SK-N-SH (cell line): Measurements from ENCODE around the gene PRL. TPM values are rescaled to one million over a fixed set of nuclear protein-coding genes. Genes with fewer than 3 reads are reported as not detected.
A peak's percentile ranks its signal among the peaks of the same experiment; 100 is the strongest.

Source experiments
- CTCF ChIA-PET: fragments of 300-600, 350-600 bp; formaldehyde crosslinking; extraction: SDS; loops from one replicate; lab custom pipeline; 2021; lab: Yijun Ruan, JAX
- POLR2A ChIA-PET: fragments of 350-600 bp; sonication (Branson Sonifier 250); formaldehyde crosslinking; extraction: SDS; loops from one replicate; lab custom pipeline; 2020; ENCODE audit warnings: antibody characterized with exemption, inconsistent platforms; lab: Yijun Ruan, JAX
- DNase-seq: peaks from one replicate; pipeline ENCODE4 v3.0.0; 2012
- H2AFZ ChIP-seq: fragments of 200-600 bp; sonication (generic); 2 replicates; pipeline ENCODE4 v1.8.1; 2016; ENCODE audit warnings: antibody characterized with exemption, mild to moderate bottlenecking, low read depth
- H3F3A ChIP-seq: fragments of 200-600 bp; sonication (generic); replicated peaks from 2 replicates; pipeline ENCODE3; 2016; ENCODE audit warnings: antibody characterized with exemption, mild to moderate bottlenecking; ENCODE audit not compliant: insufficient read depth
- H3K27ac ChIP-seq, 2 experiments: fragments of 200-500 bp in 1 of 2; fragments of 200-600 bp in 1 of 2; sonication (Bioruptor generic) in 1 of 2; sonication (generic), shearing (Covaris generic) in 1 of 2; 2 replicates each; pipeline versions ENCODE4 v1.5.1 to v1.6.1; 2014 to 2016; ENCODE audit warnings: low read depth in 2 of 2, inconsistent platforms in 1 of 2, low read length in 1 of 2, mild to moderate bottlenecking in 1 of 2, mixed read lengths in 1 of 2
- H3K27me3 ChIP-seq: fragments of 200-600 bp; sonication (generic), shearing (Covaris generic); 2 replicates; pipeline ENCODE4 v1.6.1; 2016; ENCODE audit warnings: mixed run types; ENCODE audit not compliant: insufficient read depth
- H3K36me3 ChIP-seq, 2 experiments: fragments of 200-500 bp in 1 of 2; fragments of 200-600 bp in 1 of 2; sonication (Bioruptor generic) in 1 of 2; sonication (generic) in 1 of 2; replicated peaks in 1 of 2; 2 replicates each; pipeline versions ENCODE3 to v1.5.1; 2014 to 2016; ENCODE audit warnings: low read length in 1 of 2, mild to moderate bottlenecking in 1 of 2; ENCODE audit not compliant: insufficient read depth in 2 of 2, control insufficient read depth in 1 of 2
- H3K4me1 ChIP-seq, 2 experiments: fragments of 200-500 bp in 1 of 2; fragments of 200-600 bp in 1 of 2; sonication (Bioruptor generic) in 1 of 2; sonication (generic), shearing (Covaris generic) in 1 of 2; 2 replicates each; pipeline versions ENCODE4 v1.5.1 to v1.6.1; 2014 to 2016; ENCODE audit warnings: low read depth in 1 of 2, low read length in 1 of 2, mixed run types in 1 of 2; ENCODE audit not compliant: insufficient read depth in 2 of 2, control insufficient read depth in 1 of 2
- H3K4me2 ChIP-seq: fragments of 200-600 bp; sonication (generic), shearing (Covaris generic); 2 replicates; pipeline ENCODE4 v1.6.1; 2017; ENCODE audit warnings: mixed run types
- H3K4me3 ChIP-seq, 2 experiments: fragments of 200-500 bp in 1 of 2; fragments of 200-600 bp in 1 of 2; sonication (Bioruptor generic) in 1 of 2; sonication (generic), shearing (Covaris generic) in 1 of 2; 2 replicates each; pipeline versions ENCODE4 v1.5.1 to v1.8.1; 2014 to 2016; ENCODE audit warnings: low read depth in 2 of 2, inconsistent platforms in 1 of 2, low read length in 1 of 2, mild to moderate bottlenecking in 1 of 2, mixed read lengths in 1 of 2, moderate library complexity in 1 of 2
- H3K79me2 ChIP-seq: fragments of 200-600 bp; sonication (generic); 2 replicates; pipeline ENCODE4 v1.8.1; 2017; ENCODE audit warnings: mild to moderate bottlenecking; ENCODE audit not compliant: insufficient read depth
- H3K9ac ChIP-seq: fragments of 200-600 bp; sonication (generic); 2 replicates; pipeline ENCODE4 v1.6.1; 2017; ENCODE audit warnings: mixed run types
- H3K9me2 ChIP-seq: fragments of 200-600 bp; sonication (generic); 2 replicates; pipeline ENCODE4 v1.6.1; 2017; ENCODE audit warnings: mixed run types
- H3K9me3 ChIP-seq: fragments of 200-600 bp; sonication (generic); 2 replicates; pipeline ENCODE4 v1.6.1; 2017; ENCODE audit warnings: mixed run types, mild to moderate bottlenecking, moderate library complexity
- H4K20me1 ChIP-seq: fragments of 200-600 bp; sonication (generic); 2 replicates; pipeline ENCODE4 v1.6.1; 2017; ENCODE audit warnings: mild to moderate bottlenecking, mixed run types; ENCODE audit not compliant: insufficient read depth
- CHD2 ChIP-seq: fragments of 150-350 bp; IDR thresholded peaks from 2 replicates; pipeline ENCODE4 v1.6.1; 2018; ENCODE audit warnings: low read length; ENCODE audit not compliant: partially characterized antibody
- EP300 ChIP-seq, 2 experiments: IDR thresholded peaks; 2 replicates each; pipeline versions ENCODE4 v1.4.0 to v1.6.1; 2012; ENCODE audit warnings: borderline replicate concordance in 1 of 2, low read depth in 1 of 2, low read length in 1 of 2
- EZH2phosphoT487 ChIP-seq: fragments of 200-600 bp; sonication (generic); IDR thresholded peaks from 2 replicates; pipeline ENCODE4 v1.6.1; 2017; ENCODE audit warnings: low read depth, mixed run types, mild to moderate bottlenecking, antibody characterized with exemption, moderate library complexity, borderline replicate concordance
- FOSL2 ChIP-seq: IDR thresholded peaks from 2 replicates; pipeline ENCODE4 v1.4.0; 2012; ENCODE audit warnings: low read depth, mild to moderate bottlenecking, moderate library complexity, borderline replicate concordance
- GABPA ChIP-seq: IDR thresholded peaks from 2 replicates; pipeline ENCODE4 v1.4.0; 2012; ENCODE audit warnings: low read depth, mild to moderate bottlenecking
- JUND ChIP-seq: IDR thresholded peaks from 2 replicates; pipeline ENCODE4 v1.4.0; 2012
- MEF2A ChIP-seq: IDR thresholded peaks from 2 replicates; pipeline ENCODE4 v1.4.0; 2012; ENCODE audit warnings: low read depth, borderline replicate concordance
- NRF1 ChIP-seq: IDR thresholded peaks from 2 replicates; pipeline ENCODE4 v1.6.1; 2012; ENCODE audit warnings: low read depth, mild to moderate bottlenecking, low read length
- POLR2AphosphoS5 ChIP-seq: IDR thresholded peaks from 2 replicates; pipeline ENCODE4 v1.6.1; 2012; ENCODE audit warnings: low read depth, low read length
- RAD21 ChIP-seq: IDR thresholded peaks from 2 replicates; pipeline ENCODE4 v1.6.1; 2012; ENCODE audit warnings: mild to moderate bottlenecking, low read length
- RCOR1 ChIP-seq: fragments of 150-350 bp; IDR thresholded peaks from 2 replicates; pipeline ENCODE4 v1.6.1; 2017; ENCODE audit warnings: antibody characterized with exemption, low read length
- SIN3A ChIP-seq: IDR thresholded peaks from 2 replicates; pipeline ENCODE4 v1.6.1; 2012; ENCODE audit warnings: low read depth, mild to moderate bottlenecking, low read length, moderate library complexity, borderline replicate concordance
- TCF12 ChIP-seq: IDR thresholded peaks from 2 replicates; pipeline ENCODE4 v1.4.0; 2012
- TEAD4 ChIP-seq: IDR thresholded peaks from 2 replicates; pipeline ENCODE4 v1.4.0; 2012; ENCODE audit warnings: mild to moderate bottlenecking, borderline replicate concordance; ENCODE audit not compliant: insufficient read depth
- YY1 ChIP-seq: IDR thresholded peaks from 2 replicates; pipeline ENCODE4 v1.4.0; 2012; ENCODE audit warnings: low read depth, mild to moderate bottlenecking
- WGBS: methylation state at CpG from one replicate; pipeline ENCODE4 v1.1.6; 2017; ENCODE audit warnings: low lambda C conversion rate; 5-methylcytosine and 5-hydroxymethylcytosine counted together
- polyA plus RNA-seq, 3 experiments: library from polyadenylated mRNA; depleted of rRNA; stranded (reverse); fragments of >200 nt; gene quantifications; 2 replicates each; pipeline ENCODE4 v1.2.3, GENCODE V29; 2012
- TF ChIP-seq, protein P1 (sequence below): IDR thresholded peaks from 2 replicates; pipeline ENCODE4; 2012
- TF ChIP-seq, protein P2 (sequence below): IDR thresholded peaks from 2 replicates; pipeline ENCODE4 v1.4.0; 2012; ENCODE audit warnings: low read depth
- TF ChIP-seq, protein P3 (sequence below): fragments of 150-350 bp; IDR thresholded peaks from 2 replicates; pipeline ENCODE4 v1.6.1; 2016; ENCODE audit warnings: mild to moderate bottlenecking, low read depth, low read length

PRL gene
- polyA plus RNA-seq, 1 of the 3 experiments (the other 2 are of a cell fraction), result not detected

DNA sequence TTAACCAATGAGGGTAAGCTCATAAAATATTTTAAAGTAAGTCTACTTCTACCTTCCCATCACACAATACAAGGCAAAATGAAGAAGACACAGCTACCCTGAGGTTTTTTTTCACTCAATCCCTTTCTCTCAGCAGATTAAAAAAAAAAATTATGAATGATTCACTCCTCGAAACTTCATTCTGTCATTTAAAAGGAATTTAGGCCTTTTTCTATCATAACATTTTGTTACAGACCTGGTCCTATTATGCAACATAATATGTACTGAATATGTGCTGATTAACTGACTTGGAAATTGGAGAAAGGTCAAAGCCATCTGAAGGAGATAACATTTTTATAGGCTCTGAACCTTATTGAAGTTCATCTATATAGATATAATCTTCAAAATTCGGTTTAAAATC is 45.5 kb downstream of the PRL start:
- Histone ChIP-seq H4K20me1 (no peaks in the 10 kb centered on the region), H2AFZ (no peak overlapping the region), H3K36me3 (no peaks in the 10 kb centered on the region), H3K9ac (no peak overlapping the region), H3K4me1 (peaks cover 3 to 20% of the 10 kb centered on the region in 2 experiments; a peak in 3 of 4 replicates), H3K27me3 (no peaks in the 10 kb centered on the region), H3K27ac (peak overlapping the region in 1 of 2 experiments; percentile 58; a peak in 2 of 4 replicates), H3K79me2 (no peaks in the 10 kb centered on the region), H3K9me3 (no peaks in the 10 kb centered on the region), H3F3A (peaks cover 31% of the 10 kb centered on the region), H3K4me2 (no peak overlapping the region), H3K4me3 (no peak overlapping the region), H3K9me2 (no peaks in the 10 kb centered on the region)
- POLR2A ChIA-PET, result no interaction called here
- CTCF ChIA-PET, result no interaction called here
- no peak for DNase-seq
- 34% methylated on average over 2 of the region's 2 CpGs for WGBS
- TF ChIP-seq FOSL2 (peak; percentile 76), JUND (peak; percentile 87), CHD2 (no peak), TEAD4 (peak; percentile 53; the same call in 1 of the 2 replicates), TCF12 (peak; percentile 50), RCOR1 (no peak), EZH2phosphoT487 (no peak), MEF2A (no peak), EP300 (IDR thresholded peaks at IDR 0.05; ENCODE audit: borderline replicate concordance in 1 of 2, low read depth in 1 of 2, low read length in 1 of 2) (peak in 1 of 2 experiments; percentile 56; a peak in 1 of 4 replicates)

DNA sequence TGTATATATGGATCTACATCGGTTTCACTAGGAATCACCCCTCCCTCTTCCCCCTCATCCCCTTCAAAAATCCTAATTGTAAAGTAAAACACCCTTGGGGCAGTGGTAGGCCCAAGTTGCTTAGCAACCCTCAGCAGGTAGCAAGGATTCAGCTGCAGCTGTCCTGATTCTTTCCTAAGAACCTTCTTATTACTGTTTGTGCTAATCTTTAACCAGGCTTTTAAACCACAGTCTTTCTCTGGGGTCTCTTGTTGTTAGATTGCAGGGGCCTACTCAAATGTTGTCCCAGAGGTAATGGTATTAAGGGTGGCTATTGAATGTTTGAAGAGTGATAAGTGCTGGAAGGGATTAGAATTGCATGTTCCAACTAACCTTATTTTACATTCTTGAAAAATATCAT is 46.4 kb downstream of the PRL start:
- no peak overlapping the region for H2AFZ ChIP-seq
- CTCF ChIA-PET, result no interaction called here

More for the DNA sequence above, 46.4 kb downstream of the PRL start:
- no peaks in the 10 kb centered on the region for H4K20me1 ChIP-seq
- H3K9me2 ChIP-seq, result no peaks in the 10 kb centered on the region
- TF ChIP-seq, protein P1, sequence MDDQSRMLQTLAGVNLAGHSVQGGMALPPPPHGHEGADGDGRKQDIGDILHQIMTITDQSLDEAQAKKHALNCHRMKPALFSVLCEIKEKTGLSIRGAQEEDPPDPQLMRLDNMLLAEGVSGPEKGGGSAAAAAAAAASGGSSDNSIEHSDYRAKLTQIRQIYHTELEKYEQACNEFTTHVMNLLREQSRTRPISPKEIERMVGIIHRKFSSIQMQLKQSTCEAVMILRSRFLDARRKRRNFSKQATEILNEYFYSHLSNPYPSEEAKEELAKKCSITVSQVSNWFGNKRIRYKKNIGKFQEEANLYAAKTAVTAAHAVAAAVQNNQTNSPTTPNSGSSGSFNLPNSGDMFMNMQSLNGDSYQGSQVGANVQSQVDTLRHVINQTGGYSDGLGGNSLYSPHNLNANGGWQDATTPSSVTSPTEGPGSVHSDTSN, result no peak
- TF ChIP-seq RAD21, result no peak
- TF ChIP-seq GABPA, result no peak
- TF ChIP-seq YY1, result no peak
- no peak for TF ChIP-seq TCF12
- TF ChIP-seq, protein P2, sequence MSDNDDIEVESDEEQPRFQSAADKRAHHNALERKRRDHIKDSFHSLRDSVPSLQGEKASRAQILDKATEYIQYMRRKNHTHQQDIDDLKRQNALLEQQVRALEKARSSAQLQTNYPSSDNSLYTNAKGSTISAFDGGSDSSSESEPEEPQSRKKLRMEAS, result no peak
- no peak for TF ChIP-seq TEAD4
- TF ChIP-seq NRF1, result no peak
- TF ChIP-seq SIN3A, result no peak
- TF ChIP-seq, protein P3, sequence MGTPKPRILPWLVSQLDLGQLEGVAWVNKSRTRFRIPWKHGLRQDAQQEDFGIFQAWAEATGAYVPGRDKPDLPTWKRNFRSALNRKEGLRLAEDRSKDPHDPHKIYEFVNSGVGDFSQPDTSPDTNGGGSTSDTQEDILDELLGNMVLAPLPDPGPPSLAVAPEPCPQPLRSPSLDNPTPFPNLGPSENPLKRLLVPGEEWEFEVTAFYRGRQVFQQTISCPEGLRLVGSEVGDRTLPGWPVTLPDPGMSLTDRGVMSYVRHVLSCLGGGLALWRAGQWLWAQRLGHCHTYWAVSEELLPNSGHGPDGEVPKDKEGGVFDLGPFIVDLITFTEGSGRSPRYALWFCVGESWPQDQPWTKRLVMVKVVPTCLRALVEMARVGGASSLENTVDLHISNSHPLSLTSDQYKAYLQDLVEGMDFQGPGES, result no peak
- no peak for TF ChIP-seq EP300 (IDR thresholded peaks at IDR 0.05; ENCODE audit: borderline replicate concordance in 1 of 2, low read depth in 1 of 2, low read length in 1 of 2)
- no peak for TF ChIP-seq FOSL2
- TF ChIP-seq POLR2AphosphoS5, result no peak
- H3K27ac ChIP-seq, result peak overlapping the region in 1 of 2 experiments; percentile 58; a peak in 2 of 4 replicates
- POLR2A ChIA-PET, result interaction anchor here (0.6 kb wide), 1 partner anchor 720 kb away, joined by 3 read pairs; no protein-coding TSS in a partner anchor
- H3K9ac ChIP-seq, result no peak overlapping the region
- no peak overlapping the region for H3K4me3 ChIP-seq
- H3K4me1 ChIP-seq, result peaks cover 3 to 20% of the 10 kb centered on the region in 2 experiments; a peak in 3 of 4 replicates
- no peaks in the 10 kb centered on the region for H3K27me3 ChIP-seq
- DNase-seq, result no peak
- no peaks in the 10 kb centered on the region for H3K9me3 ChIP-seq
- WGBS, result 70% methylated on average over 1 of the region's 1 CpG
- H3K4me2 ChIP-seq, result no peak overlapping the region
- H3K79me2 ChIP-seq, result no peaks in the 10 kb centered on the region
- H3K36me3 ChIP-seq, result no peaks in the 10 kb centered on the region
- peaks cover 31% of the 10 kb centered on the region for H3F3A ChIP-seq
